DND-41 (cell line): ENCODE measurements around the gene TMSB10.
A peak's percentile ranks its signal among the peaks of the same experiment; 100 is the strongest.

ENCODE experiments used
- ATAC-seq: fragments of 200-7000 bp; cut with Tn5 transposase; 3 replicates; pipeline ENCODE4 v1.9.1; 2021; ENCODE audit warnings: low read depth; ENCODE audit not compliant: insufficient read depth
- DNase-seq: peaks from one replicate; pipeline ENCODE4 v3.0.0-alpha.2; 2020
- H2AFZ ChIP-seq: 2 replicates; pipeline ENCODE4 v1.6.0; 2012; ENCODE audit warnings: low read depth, low read length
- H3K27ac ChIP-seq: 2 replicates; pipeline ENCODE4 v1.5.1; 2012; ENCODE audit warnings: low read length, inconsistent platforms
- H3K27me3 ChIP-seq: fragments of 200-600 bp; sonication (generic); 2 replicates; pipeline ENCODE4 v1.6.0; 2012; ENCODE audit warnings: low read length, mild to moderate bottlenecking, inconsistent platforms; ENCODE audit not compliant: insufficient read depth, poor library complexity
- H3K36me3 ChIP-seq: 2 replicates; pipeline ENCODE4 v1.5.1; 2012; ENCODE audit warnings: low read length, inconsistent platforms; ENCODE audit not compliant: insufficient read depth
- H3K4me1 ChIP-seq: 2 replicates; pipeline ENCODE4 v1.5.1; 2012; ENCODE audit warnings: mild to moderate bottlenecking, low read length; ENCODE audit not compliant: insufficient read depth
- H3K4me2 ChIP-seq: 2 replicates; pipeline ENCODE4 v1.6.0; 2012; ENCODE audit warnings: mild to moderate bottlenecking, moderate library complexity, low read length, inconsistent platforms; ENCODE audit not compliant: insufficient read depth
- H3K4me3 ChIP-seq, 2 experiments: fragments of 200-600 bp in 1 of 2; shearing (Covaris generic) in 1 of 2; 2 replicates each; pipeline ENCODE4 v1.5.1; 2012 to 2016; ENCODE audit warnings: inconsistent platforms in 2 of 2, low read length in 2 of 2, mild to moderate bottlenecking in 2 of 2, low read depth in 1 of 2, moderate library complexity in 1 of 2
- H3K79me2 ChIP-seq: 2 replicates; pipeline ENCODE4 v1.6.0; 2012; ENCODE audit warnings: low read length, inconsistent platforms; ENCODE audit not compliant: insufficient read depth
- H3K9ac ChIP-seq: 2 replicates; pipeline ENCODE4 v1.6.0; 2012; ENCODE audit warnings: low read depth, mild to moderate bottlenecking, inconsistent platforms, low read length, moderate library complexity
- H3K9me3 ChIP-seq: 2 replicates; pipeline ENCODE4 v1.5.1; 2012; ENCODE audit warnings: low read length, moderate library complexity, mild to moderate bottlenecking, inconsistent platforms; ENCODE audit not compliant: insufficient read depth, severe bottlenecking
- H4K20me1 ChIP-seq: 2 replicates; pipeline ENCODE4 v1.6.0; 2012; ENCODE audit warnings: low read length; ENCODE audit not compliant: insufficient read depth
- EZH2 ChIP-seq: IDR thresholded peaks from 3 replicates; pipeline ENCODE4 v1.6.1; 2012; ENCODE audit warnings: borderline replicate concordance, low read depth, mild to moderate bottlenecking, moderate library complexity, low read length, inconsistent platforms; ENCODE audit not compliant: severe bottlenecking
- TF ChIP-seq, protein P1 (sequence below): IDR thresholded peaks from 2 replicates; pipeline ENCODE4 v1.5.1; 2012; ENCODE audit warnings: borderline replicate concordance, low read length, moderate library complexity, mild to moderate bottlenecking; ENCODE audit not compliant: poor library complexity, severe bottlenecking; ENCODE audit errors: extremely low read depth

TMSB10 gene

DNA sequence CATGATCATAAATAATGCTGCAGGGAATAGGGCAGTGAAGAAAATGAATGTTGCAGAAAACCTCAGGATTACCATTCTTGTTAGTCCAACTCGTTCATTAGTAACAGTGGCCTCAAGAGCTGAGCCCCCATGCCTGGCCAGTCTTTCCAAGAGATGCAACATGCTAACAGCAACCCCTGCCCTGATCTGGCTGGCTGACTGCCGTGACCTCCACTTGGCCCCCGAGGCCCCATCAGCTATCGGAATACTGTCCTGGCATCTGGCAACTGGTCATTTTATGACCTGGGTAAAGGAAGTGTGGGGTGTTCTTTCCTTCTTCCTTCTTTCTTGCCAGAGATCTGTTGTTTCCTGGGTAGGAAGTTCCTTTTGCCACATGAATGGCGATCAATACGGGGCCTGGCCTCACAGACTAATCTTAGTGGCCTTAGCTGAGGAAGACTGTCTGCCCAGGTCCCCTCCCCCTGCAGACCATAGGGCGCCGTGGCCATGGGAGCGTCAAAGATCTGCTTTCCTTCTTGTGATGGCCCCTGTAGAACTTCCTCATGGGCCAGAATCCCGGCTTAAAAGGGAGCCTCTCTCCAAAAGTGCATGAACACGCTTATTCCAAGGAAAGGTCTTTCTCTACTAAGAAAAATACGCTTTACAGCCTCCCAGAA is 14.0 kb upstream of the TMSB10 start:
- Histone ChIP-seq H3K4me1 (peaks cover 37% of the 10 kb centered on the region), H3K9ac (no peak overlapping the region), H3K36me3 (no peaks in the 10 kb centered on the region), H3K4me2 (no peak overlapping the region), H3K79me2 (no peaks in the 10 kb centered on the region), H3K27ac (no peak overlapping the region), H4K20me1 (no peaks in the 10 kb centered on the region), H2AFZ (peak overlapping the region; percentile 27; the same call in 1 of the 2 replicates), H3K27me3 (no peaks in the 10 kb centered on the region), H3K4me3 (no peak overlapping the region), H3K9me3 (no peaks in the 10 kb centered on the region)
- TF ChIP-seq, protein P1, sequence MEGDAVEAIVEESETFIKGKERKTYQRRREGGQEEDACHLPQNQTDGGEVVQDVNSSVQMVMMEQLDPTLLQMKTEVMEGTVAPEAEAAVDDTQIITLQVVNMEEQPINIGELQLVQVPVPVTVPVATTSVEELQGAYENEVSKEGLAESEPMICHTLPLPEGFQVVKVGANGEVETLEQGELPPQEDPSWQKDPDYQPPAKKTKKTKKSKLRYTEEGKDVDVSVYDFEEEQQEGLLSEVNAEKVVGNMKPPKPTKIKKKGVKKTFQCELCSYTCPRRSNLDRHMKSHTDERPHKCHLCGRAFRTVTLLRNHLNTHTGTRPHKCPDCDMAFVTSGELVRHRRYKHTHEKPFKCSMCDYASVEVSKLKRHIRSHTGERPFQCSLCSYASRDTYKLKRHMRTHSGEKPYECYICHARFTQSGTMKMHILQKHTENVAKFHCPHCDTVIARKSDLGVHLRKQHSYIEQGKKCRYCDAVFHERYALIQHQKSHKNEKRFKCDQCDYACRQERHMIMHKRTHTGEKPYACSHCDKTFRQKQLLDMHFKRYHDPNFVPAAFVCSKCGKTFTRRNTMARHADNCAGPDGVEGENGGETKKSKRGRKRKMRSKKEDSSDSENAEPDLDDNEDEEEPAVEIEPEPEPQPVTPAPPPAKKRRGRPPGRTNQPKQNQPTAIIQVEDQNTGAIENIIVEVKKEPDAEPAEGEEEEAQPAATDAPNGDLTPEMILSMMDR = no peak
- TF ChIP-seq EZH2 = no peak
- ATAC-seq = no peak
- DNase-seq = no peak

DNA sequence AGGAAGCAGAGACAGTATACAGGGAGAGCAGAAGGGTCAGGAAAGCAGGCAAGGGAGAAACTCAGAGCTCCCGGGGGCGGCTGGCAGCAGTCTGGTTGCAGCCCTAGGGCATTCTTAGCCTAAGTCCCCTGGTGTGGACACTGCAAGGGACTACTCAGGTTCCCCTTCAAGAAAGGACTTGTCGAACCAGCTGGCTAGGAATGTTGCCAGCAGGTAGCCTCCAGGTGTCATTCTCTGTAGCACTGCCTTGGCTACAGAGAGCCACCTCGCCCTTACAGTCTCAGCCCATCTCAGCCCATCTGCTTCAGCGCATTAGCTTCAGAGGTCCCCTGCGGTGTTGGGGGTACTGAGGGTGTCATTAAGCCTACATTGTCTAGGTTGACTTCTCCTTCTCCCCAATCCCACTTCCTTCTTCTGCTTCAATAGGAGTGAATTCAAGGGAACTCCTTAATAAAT is 11.3 kb upstream of the TMSB10 start:
- no peaks in the 10 kb centered on the region for H3K36me3 ChIP-seq
- H3K4me2 ChIP-seq = no peak overlapping the region
- TF ChIP-seq, protein P1 = no peak
- no peak for TF ChIP-seq EZH2
- H3K4me1 ChIP-seq = peaks cover 40% of the 10 kb centered on the region
- ATAC-seq (no peak), DNase-seq (no peak)
- H3K9me3 ChIP-seq = no peaks in the 10 kb centered on the region
- H4K20me1 ChIP-seq = no peaks in the 10 kb centered on the region
- no peaks in the 10 kb centered on the region for H3K79me2 ChIP-seq
- H3K27me3 ChIP-seq = no peaks in the 10 kb centered on the region
- H3K27ac ChIP-seq = no peak overlapping the region
- H3K4me3 ChIP-seq = no peak overlapping the region
- H2AFZ ChIP-seq = peak overlapping the region; percentile 46
- H3K9ac ChIP-seq = no peak overlapping the region

DNA sequence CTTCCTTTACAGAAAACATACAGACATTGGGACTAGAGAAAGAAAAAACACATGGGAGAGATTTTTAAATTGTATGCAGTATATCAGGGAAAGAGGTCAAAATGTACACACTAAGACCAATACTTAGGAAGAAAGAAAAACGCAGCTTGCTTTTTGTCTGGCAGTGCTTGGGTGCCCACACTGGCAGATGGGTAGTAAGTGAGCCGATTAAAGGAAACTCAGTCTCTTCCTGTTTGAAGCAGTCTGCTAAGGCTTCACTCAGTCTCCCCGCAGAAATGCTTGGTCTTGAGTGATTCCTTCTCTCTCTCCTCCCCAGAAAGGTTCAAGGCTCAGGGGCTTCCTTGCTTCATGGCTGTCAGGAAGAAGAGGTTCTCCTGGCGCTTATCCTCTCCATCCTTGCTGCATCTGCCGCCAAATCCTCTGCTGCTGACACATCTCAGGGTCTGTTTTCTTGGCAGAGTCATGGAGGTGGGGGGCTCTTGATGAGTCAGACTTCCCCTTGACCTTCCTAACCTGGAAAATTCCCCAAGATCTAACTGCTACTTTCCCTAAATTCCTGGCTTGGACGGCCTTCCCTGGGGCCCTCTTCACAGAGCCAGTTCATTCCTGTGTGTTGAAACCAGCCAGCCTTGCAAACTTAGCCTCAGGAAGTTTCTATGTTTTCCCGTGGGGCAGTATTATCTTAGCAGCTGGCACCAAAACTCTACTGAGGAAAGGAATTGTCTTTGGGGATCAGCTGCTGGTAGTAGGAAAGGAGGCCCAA is 10.5 kb upstream of the TMSB10 start:
- Histone ChIP-seq H3K4me3 (no peak overlapping the region), H2AFZ (peak overlapping the region; percentile 46), H3K27me3 (no peaks in the 10 kb centered on the region), H3K79me2 (no peaks in the 10 kb centered on the region), H3K4me1 (peaks cover 35% of the 10 kb centered on the region), H4K20me1 (no peaks in the 10 kb centered on the region), H3K9ac (no peak overlapping the region), H3K4me2 (0 out of 2 replicates have a peak overlapping the region, but pooled peaks have one; percentile 2), H3K9me3 (no peaks in the 10 kb centered on the region), H3K27ac (peak overlapping the region; percentile 0), H3K36me3 (no peaks in the 10 kb centered on the region)
- peak; percentile 27 for DNase-seq
- peak; percentile 37 for ATAC-seq
- no peak for TF ChIP-seq EZH2
- TF ChIP-seq, protein P1 = no peak
